GM12878 (cell line): ENCODE measurements around the gene TEX36.

Source experiments
- BRCA1 ChIP-seq: IDR thresholded peaks from 2 replicates; pipeline ENCODE4 v1.6.1; 2011; ENCODE audit warnings: low read depth, low read length, improper control_type of control experiment
- CHD1 ChIP-seq: IDR thresholded peaks from 2 replicates; pipeline ENCODE4 v1.6.1; 2012; ENCODE audit warnings: low read depth, low read length, improper control_type of control experiment
- CTCF ChIP-seq, 3 experiments: IDR thresholded peaks in 2 of 3; conservative IDR thresholded peaks in 1 of 3; 2 replicates each; pipeline ENCODE4 v1.5.1; 2011; ENCODE audit warnings: low read depth in 3 of 3, low read length in 3 of 3, mild to moderate bottlenecking in 3 of 3, control low read depth in 2 of 3, moderate library complexity in 2 of 3, inconsistent platforms in 1 of 3, mixed read lengths in 1 of 3; ENCODE audit not compliant: control insufficient read depth in 2 of 3, insufficient read depth in 1 of 3; ENCODE audit errors: extremely low read depth in 1 of 3
- EZH2 ChIP-seq: IDR thresholded peaks from 2 replicates; pipeline ENCODE4 v1.6.1; 2012; ENCODE audit warnings: low read depth, mild to moderate bottlenecking, control low read depth, inconsistent platforms, low read length, borderline replicate concordance; ENCODE audit not compliant: control insufficient read depth
- PBX3 ChIP-seq: IDR thresholded peaks from 2 replicates; pipeline ENCODE4 v1.6.1; 2011; ENCODE audit warnings: mild to moderate bottlenecking, low read depth, low read length, moderate library complexity; ENCODE audit not compliant: insufficient replicate concordance
- PKNOX1 ChIP-seq: fragments of 450-650 bp; IDR thresholded peaks from 2 replicates; pipeline ENCODE4 v1.6.1; 2016; ENCODE audit warnings: mild to moderate bottlenecking
- RAD51 ChIP-seq: fragments of 450-650 bp; IDR thresholded peaks from 2 replicates; pipeline ENCODE4 v1.6.1; 2016; ENCODE audit warnings: moderate library complexity, mild to moderate bottlenecking, inconsistent platforms
- REST ChIP-seq: IDR thresholded peaks from 2 replicates; pipeline ENCODE4 v1.6.1; 2012; ENCODE audit warnings: mild to moderate bottlenecking, low read depth, low read length
- RFX5 ChIP-seq: IDR thresholded peaks from 2 replicates; pipeline ENCODE4 v1.6.1; 2011; ENCODE audit warnings: low read depth, low read length, improper control_type of control experiment
- TAF1 ChIP-seq: IDR thresholded peaks from 2 replicates; pipeline ENCODE4 v1.6.1; 2011; ENCODE audit warnings: mild to moderate bottlenecking, low read depth, low read length, borderline replicate concordance

- no peak for TF ChIP-seq RFX5
- no peak for TF ChIP-seq CTCF (IDR thresholded peaks at IDR 0.05 in 2 of 3, conservative IDR thresholded peaks at IDR 0.05 in 1 of 3; ENCODE audit: control insufficient read depth in 2 of 3, extremely low read depth in 1 of 3, insufficient read depth in 1 of 3, low read depth in 3 of 3, low read length in 3 of 3)
- TF ChIP-seq BRCA1: no peak
- TF ChIP-seq RAD51: no peak
- no peak for TF ChIP-seq TAF1
- no peak for TF ChIP-seq PKNOX1
- TF ChIP-seq REST: no peak
- TF ChIP-seq EZH2: no peak
- no peak for TF ChIP-seq PBX3
- no peak for TF ChIP-seq CHD1
Observed at GRCh38 chr10:125720002-125720382, 37.0 kb upstream of the TEX36 start.
